Endothelial cell of umbilical vein (primary cell): Measurements from ENCODE around the gene ETV6. TPM values are rescaled to one million over a fixed set of nuclear protein-coding genes. Genes with fewer than 3 reads are reported as not detected.

ENCODE experiments used
- BruUV-seq: library from RNA; stranded (reverse); fragments of 400-500 nt; replicated peaks from 2 replicates; lab custom pipeline; 2021; lab: Mats Ljungman, UMichigan
- CTCF ChIA-PET: fragments of 300-600, 350-600 bp; sonication (Branson Sonifier 250); formaldehyde crosslinking; loops from one replicate; lab custom pipeline; 2021; ENCODE audit warnings: antibody characterized with exemption, inconsistent platforms; lab: Charles Lee
- POLR2A ChIA-PET: fragments of 300-600, 350-600 bp; sonication (Branson Sonifier 250); formaldehyde crosslinking; loops from one replicate; lab custom pipeline; 2021; ENCODE audit warnings: antibody characterized with exemption, inconsistent platforms; lab: Charles Lee
- DNase-seq: peaks from one replicate; pipeline ENCODE4 v3.0.0-alpha.2; 2011; ENCODE audit warnings: low read depth, low spot score
- FAIRE-seq: peaks from 2 replicates; lab custom pipeline; 2011; peaks lifted over from hg19 to GRCh38; lab: Jason Lieb, UNC
- H2AFZ ChIP-seq: 2 replicates; pipeline ENCODE4 v1.6.0; 2012; ENCODE audit warnings: low read depth, low read length, control low read depth, inconsistent platforms
- H3K27ac ChIP-seq: 2 replicates; pipeline ENCODE4 v1.5.1; 2011; ENCODE audit warnings: low read depth, mild to moderate bottlenecking, control low read depth, low read length, moderate library complexity; ENCODE audit not compliant: insufficient read depth
- H3K27me3 ChIP-seq, 2 experiments: 2 replicates each; pipeline versions ENCODE4 v1.6.0 to v1.6.1; 2011; ENCODE audit warnings: low read length in 2 of 2, mixed read lengths in 1 of 2; ENCODE audit not compliant: control insufficient read depth in 2 of 2, insufficient read depth in 2 of 2
- H3K36me3 ChIP-seq, 2 experiments: 2 replicates in 1 of 2; 3 replicates in 1 of 2; pipeline ENCODE4 v1.5.1; 2011; ENCODE audit warnings: low read length in 2 of 2, mild to moderate bottlenecking in 1 of 2, moderate library complexity in 1 of 2; ENCODE audit not compliant: control insufficient read depth in 2 of 2, insufficient read depth in 2 of 2; ENCODE audit errors: extremely low read depth in 1 of 2
- H3K4me1 ChIP-seq: 3 replicates; pipeline ENCODE4 v1.5.1; 2011; ENCODE audit warnings: mild to moderate bottlenecking, low read length; ENCODE audit not compliant: control insufficient read depth, insufficient read depth; ENCODE audit errors: extremely low read depth
- H3K4me2 ChIP-seq: 2 replicates; pipeline ENCODE4 v1.6.1; 2011; ENCODE audit warnings: low read length, control low read depth, mixed read lengths; ENCODE audit not compliant: insufficient read depth
- H3K4me3 ChIP-seq, 3 experiments: fragments of 200-600 bp in 1 of 3; sonication (generic), shearing (Covaris generic) in 1 of 3; replicated peaks in 1 of 3; 2 replicates each; pipeline ENCODE4 v1.5.1; 2011 to 2016; ENCODE audit warnings: control low read depth in 3 of 3, low read length in 3 of 3, mild to moderate bottlenecking in 2 of 3, inconsistent platforms in 1 of 3, low read depth in 1 of 3, moderate library complexity in 1 of 3; ENCODE audit not compliant: insufficient read depth in 1 of 3
- H3K79me2 ChIP-seq: 2 replicates; pipeline ENCODE4 v1.6.0; 2012; ENCODE audit warnings: low read length, inconsistent platforms; ENCODE audit not compliant: control insufficient read depth, insufficient read depth
- H3K9ac ChIP-seq: replicated peaks from 2 replicates; pipeline ENCODE3; 2011; ENCODE audit warnings: low read length, control low read depth; ENCODE audit not compliant: insufficient read depth; ENCODE audit errors: extremely low read depth
- H3K9me1 ChIP-seq: replicated peaks from 3 replicates; pipeline ENCODE4 v1.6.0; 2011; ENCODE audit warnings: mild to moderate bottlenecking, low read length; ENCODE audit not compliant: control insufficient read depth, insufficient read depth; ENCODE audit errors: extremely low read depth
- H3K9me3 ChIP-seq: replicated peaks from 2 replicates; pipeline ENCODE4 v1.5.1; 2012; ENCODE audit warnings: low read length, inconsistent platforms; ENCODE audit not compliant: control insufficient read depth, insufficient read depth
- H4K20me1 ChIP-seq: replicated peaks from 2 replicates; pipeline ENCODE3; 2011; ENCODE audit warnings: mild to moderate bottlenecking, low read length; ENCODE audit not compliant: control insufficient read depth, insufficient read depth; ENCODE audit errors: extremely low read depth
- CTCF ChIP-seq, 2 donors: IDR thresholded peaks; 1 replicate in 1 of 2; 2 replicates in 1 of 2; pipeline ENCODE4 v1.5.1; 2011; ENCODE audit warnings: low read length in 2 of 2, mild to moderate bottlenecking in 2 of 2, moderate library complexity in 2 of 2, control low read depth in 1 of 2, inconsistent platforms in 1 of 2, low read depth in 1 of 2; ENCODE audit not compliant: insufficient read depth in 1 of 2; ENCODE audit errors: extremely low read depth in 1 of 2
- FOS ChIP-seq: IDR thresholded peaks from 2 replicates; pipeline ENCODE4 v1.6.1; 2011; ENCODE audit warnings: mild to moderate bottlenecking, low read length, moderate library complexity, borderline replicate concordance; ENCODE audit not compliant: insufficient read depth
- GATA2 ChIP-seq: IDR thresholded peaks from 2 replicates; pipeline ENCODE4 v1.7.0; 2011; ENCODE audit warnings: low read depth, mild to moderate bottlenecking, moderate library complexity, mixed read lengths, low read length; ENCODE audit not compliant: insufficient read length, insufficient read depth
- JUN ChIP-seq: IDR thresholded peaks from 2 replicates; pipeline ENCODE4 v1.6.1; 2011; ENCODE audit warnings: borderline replicate concordance, low read depth; ENCODE audit not compliant: insufficient read length, insufficient read depth
- MAX ChIP-seq: IDR thresholded peaks from 2 replicates; pipeline ENCODE4 v1.6.1; 2011; ENCODE audit not compliant: insufficient read depth, insufficient read length
- MYC ChIP-seq: IDR thresholded peaks from one replicate; pipeline ENCODE4 v1.6.1; 2011; ENCODE audit warnings: mild to moderate bottlenecking, low read depth, low read length
- POLR2A ChIP-seq: IDR thresholded peaks from 2 replicates; pipeline ENCODE4 v1.6.1; 2012; ENCODE audit warnings: low read depth, mild to moderate bottlenecking, control low read depth, low read length
- POLR2AphosphoS5 ChIP-seq: IDR thresholded peaks from 2 replicates; pipeline ENCODE4 v1.6.1; 2012; ENCODE audit warnings: low read depth, mild to moderate bottlenecking, control low read depth, low read length, moderate library complexity; ENCODE audit not compliant: insufficient read depth
- dilution Hi-C: fragments of 300-500 bp; cut with MboI; formaldehyde crosslinking; loops from one replicate; pipeline ENCODE4 v1.15.0; 2019; ENCODE audit warnings: low sequenced_read_pairs; ENCODE audit not compliant: extremely low pct_ligation_motif_present
- intact Hi-C: fragments of 100-400 bp; cut with micrococcal nuclease; formaldehyde crosslinking; loops from one replicate; pipeline ENCODE4 v1.10.0; 2022
- polyA plus RNA-seq, 4 experiments: library from polyadenylated mRNA; depleted of rRNA in 3 of 4; stranded (reverse) in 3 of 4; unstranded in 1 of 4; fragments of >200 nt; gene quantifications; 2 replicates each; pipeline versions ENCODE4 v1.2.1 to v1.2.3, GENCODE V29; 2011 to 2012; ENCODE audit warnings: missing spikeins in 1 of 4
- total RNA-seq: library from RNA; stranded (reverse); gene quantifications from 2 replicates; pipeline ENCODE4 v1.2.3, GENCODE V29; 2021

The ETV6 gene
- total and polyA plus RNA-seq, 2 donors (not counting 3 experiments of a cell fraction or from before 2014, with no cell fraction given), result 15.9 to 57.1 TPM

- Histone ChIP-seq H3K27ac (no peak overlapping the region), H3K4me3 (no peak overlapping the region), H4K20me1 (no peaks in the 10 kb centered on the region), H3K79me2 (peaks cover 13% of the 10 kb centered on the region), H2AFZ (no peak overlapping the region), H3K9ac (no peak overlapping the region), H3K4me2 (no peak overlapping the region), H3K9me1 (no peaks in the 10 kb centered on the region), H3K36me3 (peaks cover 0 to 10% of the 10 kb centered on the region in 2 experiments), H3K4me1 (peaks cover 15% of the 10 kb centered on the region), H3K9me3 (no peaks in the 10 kb centered on the region), H3K27me3 (no peaks in the 10 kb centered on the region)
- no peak for DNase-seq
- intact Hi-C loops (no loop called here), dilution Hi-C loops (no loop called here)
- BruUV-seq, result no TSS peak
- TF ChIP-seq GATA2 (no peak), MYC (no peak), POLR2A (no peak), JUN (no peak), FOS (no peak), CTCF (IDR thresholded peaks at IDR 0.05; ENCODE audit: extremely low read depth in 1 of 2, insufficient read depth in 1 of 2, low read depth in 1 of 2, low read length in 2 of 2) (no peak)
- FAIRE-seq, result no peak
- ChIA-PET POLR2A (no interaction called here), CTCF (interaction anchor here (1.3 to 1.6 kb wide), 2 partner anchors 38 to 274 kb away, joined by 3 to 4 read pairs; no protein-coding TSS in a partner anchor)
These were observed 110.0 kb downstream of the ETV6 start for GRCh38 chr12:11759494-11759878.

GRCh38 chr12:11759899-11760298, 110.4 kb downstream of the ETV6 start:
- Histone ChIP-seq H3K9me3 (no peaks in the 10 kb centered on the region), H3K9ac (no peak overlapping the region), H3K27ac (no peak overlapping the region), H3K9me1 (no peaks in the 10 kb centered on the region), H3K4me3 (no peak overlapping the region), H3K36me3 (peaks cover 0 to 10% of the 10 kb centered on the region in 2 experiments), H4K20me1 (no peaks in the 10 kb centered on the region), H3K4me2 (no peak overlapping the region), H3K79me2 (peaks cover 14% of the 10 kb centered on the region), H2AFZ (no peak overlapping the region), H3K4me1 (peaks cover 18% of the 10 kb centered on the region), H3K27me3 (no peaks in the 10 kb centered on the region)
- no peak for FAIRE-seq
- no TSS peak for BruUV-seq
- dilution Hi-C loops, result no loop called here
- POLR2A ChIA-PET, result no interaction called here
- intact Hi-C loops, result no loop called here
- CTCF ChIA-PET, result interaction anchor here (0.9 kb wide), 1 partner anchor 105 kb away, joined by 5 read pairs; no protein-coding TSS in a partner anchor
- no peak for DNase-seq
- TF ChIP-seq MYC (no peak), POLR2AphosphoS5 (no peak), MAX (no peak), POLR2A (no peak)
